GM10847 (cell line): ENCODE results near the gene PSMB11.

Experiments
- POLR2A ChIP-seq: IDR thresholded peaks from 2 replicates; pipeline ENCODE4 v1.6.1; 2011; ENCODE audit not compliant: insufficient read length; ENCODE audit errors: extremely low read depth

The PSMB11 gene

GRCh38 chr14:23030936-23031335, 11.1 kb upstream of the PSMB11 start:
- no peak for TF ChIP-seq POLR2A

GRCh38 chr14:23033251-23033727, 8.7 kb upstream of the PSMB11 start:
- no peak for TF ChIP-seq POLR2A

GRCh38 chr14:23033801-23034497, 8.1 kb upstream of the PSMB11 start:
- TF ChIP-seq POLR2A, result no peak

- TF ChIP-seq POLR2A, result peak; percentile 66
Observed at GRCh38 chr14:23034498-23035302, 7.3 kb upstream of the PSMB11 start, which contains the start of gene PSMB5. Gene PSMB5, minus strand, starts transcription at chr14:23034900. Its CDS starts 19 bp downstream, at chr14:23034881.

DNA sequence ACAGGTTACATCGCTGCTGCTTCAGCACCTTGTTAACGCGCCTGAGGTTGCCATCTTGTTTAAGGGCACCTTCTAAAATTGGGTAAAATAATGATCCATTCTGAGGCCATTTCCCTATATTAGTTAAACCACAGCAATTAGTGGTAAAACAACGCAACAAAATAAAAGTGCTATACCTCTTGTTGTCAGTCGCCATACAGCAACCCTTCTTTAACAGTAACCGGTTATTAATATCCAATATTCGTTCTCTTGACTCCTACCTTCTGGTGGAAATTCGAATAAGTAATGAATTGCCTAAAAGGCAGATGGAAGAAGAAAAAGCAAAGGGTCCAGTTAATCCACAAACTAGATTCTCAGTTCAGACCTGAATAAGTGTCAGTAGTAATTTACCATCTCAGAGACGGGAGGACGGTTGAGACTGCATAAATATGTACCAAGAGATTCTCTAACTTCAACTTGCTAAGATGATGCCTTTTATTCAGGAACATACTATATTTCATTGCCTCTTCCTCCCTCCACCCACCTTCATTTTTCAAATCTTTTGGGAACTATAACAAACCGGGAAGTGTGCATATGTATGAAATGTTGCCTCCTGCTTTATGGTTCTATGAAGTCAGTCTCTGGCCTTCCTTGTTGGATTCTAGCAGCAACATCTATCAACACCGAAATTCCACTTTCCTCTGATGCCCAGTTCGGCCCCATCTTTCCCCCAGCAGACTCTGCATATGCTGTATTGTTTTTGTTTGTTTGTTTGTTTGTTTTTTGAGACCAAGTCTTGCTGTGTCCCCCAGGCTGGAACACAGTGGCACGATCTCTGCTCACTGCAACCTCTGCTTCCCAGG, 6.5 kb upstream of the PSMB11 start:
- TF ChIP-seq POLR2A, result no peak

- TF ChIP-seq POLR2A, result no peak
Observed at GRCh38 chr14:23040100-23040499, 1.9 kb upstream of the PSMB11 start.

DNA sequence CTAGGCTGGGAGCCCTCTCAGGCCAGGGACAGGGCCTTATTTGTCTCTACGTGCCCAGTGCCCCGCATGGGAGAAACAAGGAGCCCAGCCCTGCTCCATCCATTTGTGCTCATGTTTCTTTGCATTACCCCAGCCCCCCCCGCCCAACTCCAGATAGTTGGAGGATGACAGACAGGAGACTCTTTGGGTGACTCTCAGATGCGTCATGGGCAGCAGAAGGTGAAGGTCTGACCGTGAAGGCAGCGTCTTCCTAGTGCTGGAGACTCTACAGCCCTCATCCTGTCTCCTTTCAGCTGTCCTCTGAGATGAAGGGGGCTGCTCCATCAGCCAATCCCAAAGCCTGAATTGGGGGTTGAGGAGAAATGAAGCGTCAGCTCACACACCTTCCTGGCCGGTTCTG, 283 bp upstream of the PSMB11 start:
- TF ChIP-seq POLR2A, result no peak

DNA sequence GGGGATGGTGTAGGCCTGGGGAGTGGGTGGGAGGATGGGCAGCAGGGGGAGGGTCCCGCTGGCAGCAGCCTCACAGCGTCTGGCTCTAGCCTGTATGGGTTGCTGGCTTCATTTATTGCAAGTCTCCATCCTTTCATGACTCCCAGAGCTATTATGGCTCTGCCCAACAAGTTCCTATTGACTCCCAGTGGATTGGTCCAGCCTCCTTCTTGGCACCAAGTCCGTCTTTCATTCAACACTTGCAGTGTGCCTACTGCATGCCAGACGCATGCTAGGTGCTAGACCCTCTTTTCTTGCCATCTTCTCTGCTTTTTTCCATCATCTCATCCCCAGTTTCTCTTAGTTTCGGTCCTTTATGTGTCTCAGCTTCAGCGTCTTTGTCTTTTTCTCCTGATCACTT, 1.1 kb downstream of the PSMB11 start:
- TF ChIP-seq POLR2A, result no peak

DNA sequence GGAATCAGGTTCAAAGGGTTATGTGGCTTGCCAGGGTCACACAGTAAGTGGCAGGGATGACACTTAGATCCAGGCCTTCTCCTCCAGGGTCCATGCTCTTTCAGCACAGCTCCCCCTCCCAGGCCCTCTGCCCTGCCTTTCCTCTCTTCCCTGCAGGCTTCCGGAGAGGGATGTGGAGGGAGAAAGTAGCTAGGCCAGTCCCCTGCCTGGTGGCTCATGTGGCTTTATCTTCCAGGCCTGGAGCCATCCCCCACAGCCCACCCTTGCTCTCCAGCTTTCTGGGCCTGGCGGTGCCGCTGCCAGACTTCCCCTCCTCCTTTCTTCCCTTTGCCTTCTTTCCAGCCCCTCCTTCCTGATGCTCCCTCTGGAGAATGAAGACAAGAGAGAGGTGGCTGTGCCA, 1.7 kb downstream of the PSMB11 start:
- TF ChIP-seq POLR2A, result no peak

GRCh38 chr14:23044840-23045239, 2.8 kb downstream of the PSMB11 start:
- TF ChIP-seq POLR2A, result no peak

DNA sequence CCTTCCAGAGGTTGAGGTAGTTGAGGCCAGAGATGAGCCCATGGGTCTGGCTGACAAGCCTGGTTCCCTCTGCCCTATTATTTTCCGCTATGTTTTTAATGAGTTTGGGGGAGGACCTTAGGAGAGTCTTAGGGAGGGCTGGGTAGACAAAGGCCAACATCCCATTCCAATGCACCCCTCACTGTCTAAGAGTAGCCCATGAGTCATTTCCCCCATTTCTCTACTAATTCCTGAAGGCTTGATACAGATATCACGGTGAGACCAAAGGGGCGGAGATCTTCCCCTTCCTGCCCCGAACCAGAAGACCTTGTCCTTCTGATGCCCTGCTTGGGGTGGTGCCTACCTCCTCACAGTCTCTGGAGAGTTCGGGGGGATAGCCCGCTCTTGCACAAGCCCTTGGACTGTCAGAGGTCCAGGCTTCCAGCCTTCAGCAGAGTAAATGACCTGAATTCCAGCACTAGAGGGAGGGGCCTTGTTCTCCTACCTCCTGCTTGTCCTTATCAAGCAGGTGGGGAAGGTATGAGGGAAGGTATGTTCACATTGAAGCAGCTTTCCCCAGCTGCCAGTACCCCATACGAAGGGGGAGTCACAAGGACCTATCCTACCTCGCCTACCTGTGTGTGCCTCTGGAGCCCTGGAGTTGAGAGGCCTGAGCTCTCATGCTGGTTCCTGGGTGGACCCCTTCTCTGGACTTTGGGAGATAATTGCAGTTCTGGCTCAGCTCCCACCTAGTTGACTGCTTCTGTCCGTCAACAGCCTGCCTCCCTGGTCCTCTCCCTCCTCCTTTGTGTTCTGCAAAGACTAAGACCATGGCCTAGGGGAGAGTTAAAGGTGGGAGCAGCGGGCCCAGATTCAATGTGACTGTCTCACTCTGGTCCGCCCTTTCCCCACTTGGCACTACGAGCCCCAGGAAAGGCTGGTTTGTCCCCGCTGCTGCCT, 3.7 kb downstream of the PSMB11 start:
- no peak for TF ChIP-seq POLR2A

- TF ChIP-seq POLR2A, result no peak
Observed at GRCh38 chr14:23047034-23047634, 5.1 kb downstream of the PSMB11 start.

DNA sequence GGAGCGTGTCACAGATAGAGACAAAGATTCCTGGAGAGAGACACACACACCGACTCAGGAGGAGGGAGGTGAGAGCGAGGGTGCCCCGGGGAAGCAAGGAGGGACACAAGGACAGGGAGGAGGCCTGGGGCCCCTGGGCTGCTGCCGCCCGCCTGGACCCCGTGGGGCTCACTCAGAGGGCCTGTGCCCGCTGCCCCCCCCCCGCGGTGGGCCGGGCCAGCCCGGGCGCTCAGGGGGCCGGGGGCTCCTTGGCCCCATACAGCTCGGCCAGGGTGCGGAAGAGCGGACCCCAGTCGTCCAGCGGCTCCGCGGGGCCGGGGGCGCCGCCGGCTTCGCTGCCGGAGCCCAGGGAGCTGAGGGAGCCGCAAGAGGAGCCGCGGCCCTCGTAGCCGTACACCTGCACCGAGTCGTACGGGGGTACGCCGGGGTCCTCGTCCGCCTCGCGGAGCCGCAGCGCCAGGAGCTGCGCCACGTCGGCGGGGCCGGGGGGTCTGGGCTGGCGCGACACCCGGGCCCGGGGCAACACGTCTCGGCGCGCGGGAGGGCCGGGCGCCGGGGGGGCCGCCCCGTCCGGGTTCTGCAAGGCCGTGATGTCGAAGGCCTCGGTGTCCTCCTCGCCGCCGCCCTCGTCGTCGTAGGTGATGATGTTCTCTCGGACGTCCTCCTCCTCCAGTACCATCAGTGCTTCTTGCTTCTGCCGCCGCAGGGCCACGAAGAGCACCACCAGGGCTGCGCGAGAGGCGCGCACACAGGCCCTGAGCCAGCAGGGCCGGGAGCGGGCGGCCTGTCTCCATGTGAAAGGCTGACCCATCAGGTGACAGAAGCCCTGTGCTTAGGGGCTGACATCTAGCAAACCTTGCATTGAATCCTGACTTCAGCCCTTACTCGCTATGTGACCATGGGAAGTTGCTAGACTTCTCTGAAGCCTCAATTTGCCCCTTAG, 6.0 kb downstream of the PSMB11 start:
- TF ChIP-seq POLR2A, result no peak

- TF ChIP-seq POLR2A, result no peak
Observed at GRCh38 chr14:23049011-23049410, 7.0 kb downstream of the PSMB11 start.
